ENCODE results near the gene CYP4F2. TPM values are rescaled to one million over a fixed set of nuclear protein-coding genes. Genes with fewer than 3 reads are reported as not detected.
"Not testable (repeated sequence)": the region's sequence is repeated elsewhere in the genome, so short reads cannot be mapped to it uniquely, and the experiment has no call there.

CYP4F2 gene
- total and polyA plus RNA-seq, 2 experiments from 2014 or later = not detected

- peak in 1 of 2 donors; percentile 97 for DNase-seq (ENCODE audit: low read depth in 1 of 2, low spot score in 1 of 2)
- Histone ChIP-seq H3K27ac (no peak overlapping the region), H3K36me3 (no peaks in the 10 kb centered on the region), H3K4me3 (no peak overlapping the region), H3K4me1 (ENCODE audit: low read depth) (no peaks in the 10 kb centered on the region), H3K9me3 (ENCODE audit: low read depth) (no peaks in the 10 kb centered on the region), H3K27me3 (no peaks in the 10 kb centered on the region)
- TF ChIP-seq, protein P1, sequence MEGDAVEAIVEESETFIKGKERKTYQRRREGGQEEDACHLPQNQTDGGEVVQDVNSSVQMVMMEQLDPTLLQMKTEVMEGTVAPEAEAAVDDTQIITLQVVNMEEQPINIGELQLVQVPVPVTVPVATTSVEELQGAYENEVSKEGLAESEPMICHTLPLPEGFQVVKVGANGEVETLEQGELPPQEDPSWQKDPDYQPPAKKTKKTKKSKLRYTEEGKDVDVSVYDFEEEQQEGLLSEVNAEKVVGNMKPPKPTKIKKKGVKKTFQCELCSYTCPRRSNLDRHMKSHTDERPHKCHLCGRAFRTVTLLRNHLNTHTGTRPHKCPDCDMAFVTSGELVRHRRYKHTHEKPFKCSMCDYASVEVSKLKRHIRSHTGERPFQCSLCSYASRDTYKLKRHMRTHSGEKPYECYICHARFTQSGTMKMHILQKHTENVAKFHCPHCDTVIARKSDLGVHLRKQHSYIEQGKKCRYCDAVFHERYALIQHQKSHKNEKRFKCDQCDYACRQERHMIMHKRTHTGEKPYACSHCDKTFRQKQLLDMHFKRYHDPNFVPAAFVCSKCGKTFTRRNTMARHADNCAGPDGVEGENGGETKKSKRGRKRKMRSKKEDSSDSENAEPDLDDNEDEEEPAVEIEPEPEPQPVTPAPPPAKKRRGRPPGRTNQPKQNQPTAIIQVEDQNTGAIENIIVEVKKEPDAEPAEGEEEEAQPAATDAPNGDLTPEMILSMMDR (IDR thresholded peaks at IDR 0.05; ENCODE audit: low read depth, low read length) = no peak
These were observed 61.3 kb downstream of the CYP4F2 start for GRCh38 chr19:15836330-15837220.

DNA sequence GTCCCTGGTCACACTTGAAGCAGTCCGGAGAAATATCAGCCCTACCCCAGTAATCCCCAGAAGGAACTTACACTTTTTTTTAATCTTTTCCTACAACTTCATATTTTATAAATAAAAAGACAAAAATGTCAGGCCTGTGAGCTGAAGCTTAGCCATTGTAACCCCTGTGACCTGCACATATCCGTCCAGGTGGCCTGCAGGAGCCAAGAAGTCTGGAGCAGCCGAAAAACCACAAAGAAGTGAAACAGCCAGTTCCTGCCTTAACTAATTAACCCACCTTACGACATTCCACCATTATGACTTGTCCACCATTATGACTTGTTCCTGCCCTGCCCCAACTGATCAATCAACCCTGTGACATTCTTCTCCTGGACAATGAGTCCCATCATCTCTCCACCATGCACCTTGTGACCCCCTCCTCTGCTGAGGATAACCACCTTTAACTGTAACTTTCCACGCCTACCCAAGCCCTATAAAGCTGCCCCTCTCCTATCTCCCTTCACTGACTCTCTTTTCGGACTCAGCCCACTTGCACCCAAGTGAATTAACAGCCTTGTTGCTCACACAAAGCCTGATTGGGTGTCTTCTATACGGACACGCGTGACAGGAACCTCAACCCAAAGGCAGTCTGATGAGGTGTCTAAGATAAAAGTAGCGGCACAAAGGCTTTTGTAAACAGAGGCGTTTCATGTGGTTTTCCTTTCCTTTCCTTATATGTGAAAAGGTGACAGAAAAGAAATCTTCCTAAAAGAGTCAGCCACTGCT is 62.1 kb downstream of the CYP4F2 start:
- H3K36me3 ChIP-seq; H3K4me1 ChIP-seq (ENCODE audit: low read depth); H3K27ac ChIP-seq; DNase-seq (ENCODE audit: low read depth in 1 of 2, low spot score in 1 of 2); H3K4me3 ChIP-seq; H3K27me3 ChIP-seq; H3K9me3 ChIP-seq (ENCODE audit: low read depth): not testable (repeated sequence)

- H3K27ac ChIP-seq; H3K9me3 ChIP-seq (ENCODE audit: low read depth); H3K4me1 ChIP-seq (ENCODE audit: low read depth); H3K4me3 ChIP-seq; H3K27me3 ChIP-seq; DNase-seq (ENCODE audit: low read depth in 1 of 2, low spot score in 1 of 2); H3K36me3 ChIP-seq: not testable (repeated sequence)
These were observed 63.6 kb downstream of the CYP4F2 start for GRCh38 chr19:15834232-15834631.

DNA sequence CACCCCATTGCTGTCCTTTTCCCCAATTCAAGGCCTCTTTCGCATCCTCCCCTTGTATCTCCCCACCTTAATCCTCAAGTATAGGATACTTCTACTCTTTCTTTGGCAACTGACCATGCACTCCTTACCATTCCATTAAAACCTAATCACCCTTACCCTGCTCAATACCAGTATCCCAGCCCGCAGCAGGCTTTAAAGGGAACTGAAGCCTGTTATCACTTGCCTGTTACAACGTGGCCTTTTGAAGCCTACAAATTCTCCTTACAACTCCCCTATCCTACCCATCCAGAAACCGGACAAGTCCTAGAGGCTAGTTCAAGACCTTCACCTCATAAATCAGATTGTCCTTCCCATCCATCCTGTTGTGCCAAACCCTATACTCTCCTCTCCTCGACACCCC is 66.2 kb downstream of the CYP4F2 start:
- H3K9me3 ChIP-seq (ENCODE audit: low read depth) = no peaks in the 10 kb centered on the region
- no peaks in the 10 kb centered on the region for H3K36me3 ChIP-seq
- H3K4me3 ChIP-seq = no peak overlapping the region
- H3K27ac ChIP-seq = no peak overlapping the region
- H3K27me3 ChIP-seq = no peaks in the 10 kb centered on the region
- DNase-seq (ENCODE audit: low read depth in 1 of 2, low spot score in 1 of 2) = no peak
- TF ChIP-seq, protein P1 (IDR thresholded peaks at IDR 0.05; ENCODE audit: low read depth, low read length) = no peak
- no peaks in the 10 kb centered on the region for H3K4me1 ChIP-seq (ENCODE audit: low read depth)

DNA sequence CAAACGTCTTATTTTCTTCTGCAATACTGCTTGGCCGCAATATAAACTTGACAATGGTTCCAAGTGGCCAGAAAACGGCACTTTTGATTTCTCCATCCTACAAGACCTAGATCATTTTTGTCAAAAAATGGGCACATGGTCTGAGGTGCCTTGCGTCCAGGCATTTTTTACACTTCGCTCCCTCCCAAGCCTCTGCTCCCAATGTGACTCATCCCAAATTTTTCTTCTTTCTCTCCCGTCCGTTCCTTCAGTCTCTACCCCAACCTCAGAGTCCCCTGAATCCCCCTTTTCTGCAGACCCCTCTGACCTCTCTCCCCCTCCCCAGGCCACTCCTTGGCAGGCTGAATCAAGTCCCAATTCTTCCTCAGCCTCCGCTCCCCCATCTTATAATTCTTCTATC is 68.1 kb downstream of the CYP4F2 start:
- Histone ChIP-seq H3K27me3 (no peaks in the 10 kb centered on the region), H3K36me3 (no peaks in the 10 kb centered on the region), H3K9me3 (ENCODE audit: low read depth) (no peaks in the 10 kb centered on the region), H3K27ac (no peak overlapping the region), H3K4me1 (ENCODE audit: low read depth) (no peaks in the 10 kb centered on the region), H3K4me3 (no peak overlapping the region)
- TF ChIP-seq, protein P1 (IDR thresholded peaks at IDR 0.05; ENCODE audit: low read depth, low read length) = no peak
- no peak for DNase-seq (ENCODE audit: low read depth in 1 of 2, low spot score in 1 of 2)

DNA sequence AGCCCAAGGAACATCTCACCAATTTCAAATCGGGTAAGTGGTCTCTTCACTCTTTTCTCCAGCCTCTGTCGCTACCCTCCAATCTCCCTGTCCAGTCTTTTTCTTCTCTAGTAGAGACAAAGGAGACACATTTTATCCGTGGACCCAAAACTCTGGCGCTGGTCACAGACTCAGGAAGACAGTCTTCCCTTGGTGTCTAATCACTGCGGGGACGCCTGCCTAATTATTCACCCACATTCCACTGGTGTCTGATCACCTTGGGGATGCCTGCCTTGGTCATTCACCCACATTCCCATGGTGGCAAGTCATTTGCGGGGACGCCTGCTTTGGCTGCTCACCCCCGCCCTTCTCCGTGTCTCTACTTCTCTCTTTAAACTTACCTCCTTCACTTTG is 68.6 kb downstream of the CYP4F2 start:
- H3K36me3 ChIP-seq = no peaks in the 10 kb centered on the region
- no peaks in the 10 kb centered on the region for H3K4me1 ChIP-seq (ENCODE audit: low read depth)
- TF ChIP-seq, protein P1 (IDR thresholded peaks at IDR 0.05; ENCODE audit: low read depth, low read length) = no peak
- no peak overlapping the region for H3K27ac ChIP-seq
- H3K4me3 ChIP-seq = no peak overlapping the region
- no peaks in the 10 kb centered on the region for H3K27me3 ChIP-seq
- H3K9me3 ChIP-seq (ENCODE audit: low read depth) = no peaks in the 10 kb centered on the region
- no peak for DNase-seq (ENCODE audit: low read depth in 1 of 2, low spot score in 1 of 2)

DNA sequence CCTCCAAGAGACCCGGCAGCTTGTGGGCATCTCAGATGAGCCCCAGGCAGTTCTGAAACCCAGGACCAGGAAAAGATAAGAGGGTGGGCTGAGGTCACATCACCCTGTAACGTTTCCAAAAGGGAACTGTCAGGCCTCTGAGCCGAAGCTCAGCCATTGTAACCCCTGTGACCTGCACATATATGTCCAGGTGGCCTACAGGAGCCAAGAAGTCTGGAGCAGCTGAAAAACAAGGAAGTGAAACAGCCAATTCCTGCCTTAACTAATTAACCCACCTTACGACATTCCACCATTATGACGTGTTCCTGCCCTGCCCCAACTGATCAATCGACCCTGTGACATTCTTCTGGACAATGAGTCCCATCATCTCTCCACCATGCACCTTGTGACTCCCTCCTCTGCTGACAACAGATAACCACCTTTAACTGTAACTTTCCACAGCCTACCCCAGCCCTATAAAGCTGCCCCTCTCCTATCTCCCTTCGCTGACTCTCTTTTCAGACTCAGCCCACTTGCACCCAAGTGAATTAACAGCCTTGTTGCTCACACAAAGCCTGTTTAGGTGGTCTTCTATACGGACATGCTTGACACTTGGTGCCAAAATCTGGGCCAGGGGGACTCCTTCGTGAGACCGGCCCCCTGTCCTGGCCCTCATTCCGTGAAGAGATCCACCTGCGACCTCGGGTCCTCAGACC is 69.1 kb downstream of the CYP4F2 start:
- not testable (repeated sequence) for H3K27me3 ChIP-seq; DNase-seq (ENCODE audit: low read depth in 1 of 2, low spot score in 1 of 2); H3K27ac ChIP-seq; H3K9me3 ChIP-seq (ENCODE audit: low read depth); H3K36me3 ChIP-seq; H3K4me3 ChIP-seq; H3K4me1 ChIP-seq (ENCODE audit: low read depth)

All from cardiac muscle cell (in vitro differentiated cells and primary cell).